Right lobe of liver (tissue), 4 donors: ENCODE measurements around the gene RNU4-1.

Experiments used
- CTCF ChIP-seq, 4 donors: fragments of 200-600 bp in 3 of 4; fragments of 450-650 bp in 1 of 4; IDR thresholded peaks; one replicate each; pipeline versions ENCODE4 v1.5.1 to v1.8.0; 2016 to 2022; ENCODE audit warnings: antibody characterized with exemption in 4 of 4, mild to moderate bottlenecking in 2 of 4
- POLR2A ChIP-seq: fragments of 450-650 bp; IDR thresholded peaks from one replicate; pipeline ENCODE4 v1.6.1; 2017; ENCODE audit warnings: antibody characterized with exemption, mild to moderate bottlenecking
- donor health status: DM: no; HTN: no; CAD: no.
- donor health status: DM: no; HTN: no; CAD: no.
- donor health status: DM: no; HTN: yes; CAD: no.

GRCh38 chr12:120252071-120252906 is 40.7 kb downstream of the RNU4-1 start:
- TF ChIP-seq POLR2A (no peak), CTCF (IDR thresholded peaks at IDR 0.05) (no peak)
